K562 (cell line): Measurements from ENCODE around the gene PPA2. TPM values are rescaled to one million over a fixed set of nuclear protein-coding genes. Genes with fewer than 3 reads are reported as not detected.
A peak's percentile ranks its signal among the peaks of the same experiment; 100 is the strongest.

Source experiments
- ARID1B ChIP-seq: fragments of 450-650 bp; IDR thresholded peaks from 2 replicates; pipeline ENCODE4 v1.6.1; 2016; ENCODE audit warnings: antibody characterized with exemption, mild to moderate bottlenecking, inconsistent platforms
- CSDE1 ChIP-seq, 2 experiments: fragments of 450-650 bp; IDR thresholded peaks; 2 replicates each; pipeline ENCODE4 v1.6.1; 2016; ENCODE audit warnings: mild to moderate bottlenecking in 1 of 2
- E2F4 ChIP-seq: sonication (generic); formaldehyde crosslinking; IDR thresholded peaks from 2 replicates; pipeline ENCODE4 v1.8.0; 2022; ENCODE audit warnings: mild to moderate bottlenecking, low read depth, missing genetic modification reagents
- FOSL1 ChIP-seq: fragments of 200-800 bp; sonication (Bioruptor generic); conservative IDR thresholded peaks from 2 replicates; pipeline ENCODE4 v1.6.1; 2016; ENCODE audit warnings: missing genetic modification characterization, missing compliant biosample characterization
- GTF2F1 ChIP-seq: IDR thresholded peaks from 2 replicates; pipeline ENCODE4 v1.6.1; 2011; ENCODE audit warnings: low read depth, low read length, improper control_type of control experiment
- ID3 ChIP-seq, 2 experiments: fragments of 250-450 bp in 1 of 2; fragments of 450-650 bp in 1 of 2; sonication (Bioruptor Pico) in 1 of 2; IDR thresholded peaks; 2 replicates each; pipeline versions ENCODE4 v1.6.1 to v1.8.0; 2016 to 2021; ENCODE audit warnings: mild to moderate bottlenecking in 2 of 2, moderate library complexity in 2 of 2, missing compliant biosample characterization in 1 of 2, missing genetic modification characterization in 1 of 2
- MEF2A ChIP-seq: IDR thresholded peaks from 2 replicates; pipeline ENCODE4 v1.6.1; 2011; ENCODE audit warnings: low read depth, mild to moderate bottlenecking, low read length, moderate library complexity; ENCODE audit not compliant: control insufficient read depth
- MLX ChIP-seq, 2 experiments: fragments of 450-650 bp in 1 of 2; sonication (generic) in 1 of 2; formaldehyde crosslinking; conservative IDR thresholded peaks; 2 replicates each; pipeline versions ENCODE4 v1.4.0 to v1.8.1; 2020 to 2022; ENCODE audit warnings: mild to moderate bottlenecking in 1 of 2, missing genetic modification reagents in 1 of 2
- PREB ChIP-seq: sonication (generic); formaldehyde crosslinking; IDR thresholded peaks from 2 replicates; pipeline ENCODE4 v1.8.1; 2023; ENCODE audit warnings: mild to moderate bottlenecking, missing genetic modification reagents
- PTBP1 ChIP-seq: fragments of 200-400 bp; formaldehyde crosslinking; IDR thresholded peaks from 2 replicates; pipeline ENCODE4 v1.6.1; 2017; ENCODE audit warnings: low read depth, low read length
- PYGO2 ChIP-seq: fragments of 450-650 bp; IDR thresholded peaks from 2 replicates; pipeline ENCODE4 v1.6.1; 2016; ENCODE audit warnings: mild to moderate bottlenecking, missing genetic modification characterization, moderate library complexity, missing compliant biosample characterization
- SMAD3 ChIP-seq: fragments of 450-650 bp; formaldehyde crosslinking; conservative IDR thresholded peaks from 2 replicates; pipeline ENCODE4 v1.4.0; 2020; ENCODE audit warnings: mild to moderate bottlenecking
- TFAP4 ChIP-seq: sonication (generic); formaldehyde crosslinking; IDR thresholded peaks from 2 replicates; pipeline ENCODE4 v1.8.0; 2022; ENCODE audit warnings: missing genetic modification reagents, mild to moderate bottlenecking, moderate library complexity, borderline replicate concordance
- VEZF1 ChIP-seq: fragments of 200-800 bp; sonication (Bioruptor generic); IDR thresholded peaks from 2 replicates; pipeline ENCODE4 v1.6.1; 2017; ENCODE audit warnings: missing genetic modification characterization, missing compliant biosample characterization
- ZKSCAN1 ChIP-seq: fragments of 150-350 bp; IDR thresholded peaks from 2 replicates; pipeline ENCODE4 v1.6.1; 2016; ENCODE audit warnings: low read depth, low read length
- ZNF224 ChIP-seq: sonication (generic); formaldehyde crosslinking; IDR thresholded peaks from 2 replicates; pipeline ENCODE4 v1.8.0; 2022; ENCODE audit warnings: mild to moderate bottlenecking, missing genetic modification reagents
- ZNF280B ChIP-seq: fragments of 250-450 bp; sonication (Bioruptor Pico); IDR thresholded peaks from 2 replicates; pipeline ENCODE4 v1.5.1; 2021; ENCODE audit warnings: mild to moderate bottlenecking
- ZNF785 ChIP-seq: fragments of 250-450 bp; sonication (Bioruptor Pico); IDR thresholded peaks from 2 replicates; pipeline ENCODE4 v1.4.0; 2020; ENCODE audit warnings: mild to moderate bottlenecking
- ZSCAN32 ChIP-seq: fragments of 450-650 bp; formaldehyde crosslinking; IDR thresholded peaks from 2 replicates; pipeline ENCODE4 v1.4.0; 2020; ENCODE audit warnings: mild to moderate bottlenecking, moderate library complexity
- polyA plus RNA-seq, 8 experiments: library from polyadenylated mRNA; depleted of rRNA in 4 of 8; stranded (reverse) in 5 of 8; unstranded in 3 of 8; fragments of >200 nt; fragmentation: Nextera tagmentation in 2 of 8; fragmentation: Illumina TruSeq in 1 of 8; extraction: Ambion mirVana in 2 of 8; extraction: Trizol in 1 of 8; gene quantifications; 2 replicates each; pipeline versions ENCODE4 v1.2.1 to v1.2.3, GENCODE V29; 2011 to 2014; ENCODE audit warnings: inconsistent platforms in 1 of 8, missing spikeins in 1 of 8
- total RNA-seq, 7 experiments: library from RNA; depleted of rRNA in 6 of 7; stranded (reverse); fragments of >200 nt in 6 of 7; fragmentation: Illumina TruSeq in 2 of 7; extraction: Trizol in 2 of 7; gene quantifications; 2 replicates each; pipeline versions ENCODE4 v1.2.1 to v1.2.3, GENCODE V29; 2011 to 2021; ENCODE audit warnings: low replicate concordance in 1 of 7

Gene PPA2
- total and polyA plus RNA-seq, 9 of the 15 experiments (the other 6 are each of a cell fraction or from before 2014, with no cell fraction given), result 48.3 to 190 (median 109) TPM

- TF ChIP-seq PREB (CRISPR knock-in tag) (no peak), ZKSCAN1 (peak; percentile 59; the same call in 1 of the 2 replicates), ZNF224 (CRISPR knock-in tag) (no peak), GTF2F1 (0 out of 2 replicates have a peak, but pooled peaks have one; percentile 49), PYGO2 (tag) (no peak), PTBP1 (no peak), VEZF1 (CRISPR knock-in tag) (peak; percentile 52), ARID1B (no peak), CSDE1 (IDR thresholded peaks at IDR 0.05) (no peak), ZNF785 (no peak), ZNF280B (CRISPR knock-in tag) (no peak), ID3 (CRISPR knock-in tag; IDR thresholded peaks at IDR 0.05) (no peak), ID3 (tag; IDR thresholded peaks at IDR 0.05) (no peak), ZSCAN32 (no peak), SMAD3 (CRISPR knock-in tag) (no peak), MEF2A (peak; percentile 25; the same call in 1 of the 2 replicates), FOSL1 (tag) (0 out of 2 replicates have a peak, but pooled peaks have one; percentile 34), MLX (CRISPR knock-in tag; conservative IDR thresholded peaks at IDR 0.05) (no peak), TFAP4 (CRISPR knock-in tag) (peak; percentile 86), E2F4 (CRISPR knock-in tag) (no peak)
These were observed at the start of gene PPA2 (continued) for GRCh38 chr4:105473324-105474098.
